Ramos (cell line): ENCODE measurements around the gene IRAK1BP1.
"Not testable (repeated sequence)": the region's sequence is repeated elsewhere in the genome, so short reads cannot be mapped to it uniquely, and the experiment has no call there.

Experiments used
- in situ Hi-C: fragments of 300-500 bp; cut with MboI; formaldehyde crosslinking; loops from one replicate; pipeline ENCODE4 v1.14.3; 2022; ENCODE audit warnings: low sequenced_read_pairs; ENCODE audit not compliant: unreplicated experiment

Gene IRAK1BP1

GRCh38 chr6:78868116-78868515 lies 765 bp downstream of the IRAK1BP1 start:
- in situ Hi-C loops: loop anchor here (25.0 kb wide), 1 partner anchor 369 kb away; the partner anchor contains the start of gene HMGN3

- in situ Hi-C loops: no loop called here
Observed at GRCh38 chr6:78875505-78875904, 8.2 kb downstream of the IRAK1BP1 start.

DNA sequence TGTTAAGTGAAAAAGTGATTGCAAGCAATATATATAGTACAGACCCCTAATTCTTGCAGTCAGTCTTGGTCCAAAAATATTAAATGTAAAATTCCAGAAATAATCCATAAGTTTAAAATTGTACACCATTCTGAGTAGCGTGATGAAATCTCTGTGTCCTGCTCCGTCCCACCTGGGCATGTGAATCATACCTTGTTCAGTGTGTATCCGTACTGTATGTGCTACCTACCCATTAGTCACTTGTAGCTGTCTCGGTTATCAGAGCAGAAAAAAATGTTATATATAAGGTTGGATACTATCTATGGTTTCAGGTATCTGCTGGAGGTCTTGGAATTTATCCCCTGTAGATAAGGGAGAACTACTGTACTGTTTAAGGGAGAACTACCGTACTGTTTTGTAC lies 16.3 kb downstream of the IRAK1BP1 start:
- in situ Hi-C loops: no loop called here

DNA sequence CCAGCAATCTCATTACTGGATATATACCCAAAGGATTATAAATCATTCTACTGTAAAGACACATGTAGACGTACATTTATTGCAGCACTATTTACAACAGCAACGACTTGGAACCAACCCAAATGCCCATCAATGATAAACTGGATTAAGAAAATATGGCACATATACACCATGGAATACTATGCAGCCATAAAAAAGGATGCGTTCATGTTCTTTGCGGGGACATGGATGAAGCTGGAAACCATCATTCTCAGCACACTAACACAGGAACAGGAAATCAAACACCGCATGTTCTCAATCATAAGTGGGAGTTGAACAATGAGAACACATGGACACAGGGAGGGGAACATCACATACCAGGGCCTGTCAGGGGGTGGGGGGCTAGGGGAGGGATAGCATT lies 22.6 kb downstream of the IRAK1BP1 start:
- in situ Hi-C loops: not testable (repeated sequence)

DNA sequence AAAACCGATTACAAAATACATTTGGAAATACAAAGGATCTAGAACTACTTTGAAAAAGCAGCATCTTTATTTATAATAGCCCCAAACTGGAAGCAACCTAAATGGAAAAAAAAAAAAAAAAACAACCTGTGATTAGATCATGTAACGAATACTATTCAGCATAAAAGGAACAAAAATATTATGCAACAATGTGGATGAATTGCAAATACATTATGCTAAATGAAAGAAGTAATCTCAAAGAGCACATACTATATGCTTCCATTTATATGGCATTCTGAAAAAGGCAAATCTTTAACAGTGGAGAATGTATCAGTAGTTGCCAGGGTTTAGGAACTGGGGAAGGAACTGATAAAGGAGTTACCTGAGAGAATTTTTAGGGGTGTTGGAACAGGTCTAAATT lies 28.9 kb downstream of the IRAK1BP1 start:
- in situ Hi-C loops: no loop called here

DNA sequence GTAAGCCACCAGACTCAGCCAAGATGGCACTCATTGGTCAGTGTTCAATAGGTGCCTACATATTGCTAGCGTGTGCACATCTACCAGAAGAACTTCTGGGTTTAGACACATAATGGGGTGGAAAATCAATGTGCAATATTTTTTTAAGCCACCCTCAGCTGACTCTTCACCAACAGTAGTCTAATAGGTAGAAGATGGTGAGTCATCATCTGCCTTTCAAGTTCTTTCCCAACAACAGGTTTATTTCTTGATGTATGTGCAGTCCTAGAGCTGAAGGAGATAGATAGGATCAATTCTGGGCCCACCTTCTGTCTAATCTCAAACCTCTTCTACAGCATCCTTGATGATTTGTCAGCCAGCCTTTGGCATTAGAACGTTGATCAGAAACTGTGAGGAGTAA lies 41.3 kb downstream of the IRAK1BP1 start:
- in situ Hi-C loops: no loop called here

DNA sequence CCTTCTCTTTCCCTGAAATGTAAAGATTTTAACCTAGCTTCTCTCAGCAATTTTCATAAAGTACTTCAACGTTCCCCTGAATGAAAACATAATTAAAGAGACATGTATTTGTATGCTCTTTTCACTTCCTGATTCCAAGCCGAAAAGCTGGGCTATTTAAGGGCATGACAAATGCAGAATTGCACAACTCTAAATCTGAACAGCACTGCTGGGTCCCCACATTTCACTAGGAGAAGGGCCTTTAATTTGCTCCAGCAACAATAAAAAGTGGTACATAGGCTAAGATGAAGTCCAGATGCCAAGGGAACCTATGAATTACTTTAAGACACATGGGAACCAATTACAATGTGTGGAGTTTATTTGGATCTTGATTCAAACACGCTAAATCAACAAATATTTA lies 42.0 kb downstream of the IRAK1BP1 start:
- in situ Hi-C loops: no loop called here

- in situ Hi-C loops: no loop called here
Observed at GRCh38 chr6:78910010-78910409, 42.7 kb downstream of the IRAK1BP1 start.

- in situ Hi-C loops: no loop called here
Observed at GRCh38 chr6:78910591-78911171, 43.3 kb downstream of the IRAK1BP1 start.

- in situ Hi-C loops: no loop called here
Observed at GRCh38 chr6:78911218-78911940, 44.0 kb downstream of the IRAK1BP1 start.

- in situ Hi-C loops: no loop called here
Observed at GRCh38 chr6:78916411-78916810, 49.1 kb downstream of the IRAK1BP1 start.

- in situ Hi-C loops: no loop called here
Observed at GRCh38 chr6:78917788-78918187, 50.4 kb downstream of the IRAK1BP1 start.

GRCh38 chr6:78921168-78921567 lies 53.8 kb downstream of the IRAK1BP1 start:
- in situ Hi-C loops: not testable (repeated sequence)

GRCh38 chr6:78925317-78925716 lies 58.0 kb downstream of the IRAK1BP1 start:
- in situ Hi-C loops: no loop called here

GRCh38 chr6:78935553-78935952 lies 68.2 kb downstream of the IRAK1BP1 start:
- in situ Hi-C loops: no loop called here

- in situ Hi-C loops: no loop called here
Observed at GRCh38 chr6:78936515-78936914, 69.2 kb downstream of the IRAK1BP1 start.

- in situ Hi-C loops: no loop called here
Observed at GRCh38 chr6:78942446-78942845, 75.1 kb downstream of the IRAK1BP1 start.

- in situ Hi-C loops: no loop called here
Observed at GRCh38 chr6:78947529-78947928, 80.2 kb downstream of the IRAK1BP1 start.

DNA sequence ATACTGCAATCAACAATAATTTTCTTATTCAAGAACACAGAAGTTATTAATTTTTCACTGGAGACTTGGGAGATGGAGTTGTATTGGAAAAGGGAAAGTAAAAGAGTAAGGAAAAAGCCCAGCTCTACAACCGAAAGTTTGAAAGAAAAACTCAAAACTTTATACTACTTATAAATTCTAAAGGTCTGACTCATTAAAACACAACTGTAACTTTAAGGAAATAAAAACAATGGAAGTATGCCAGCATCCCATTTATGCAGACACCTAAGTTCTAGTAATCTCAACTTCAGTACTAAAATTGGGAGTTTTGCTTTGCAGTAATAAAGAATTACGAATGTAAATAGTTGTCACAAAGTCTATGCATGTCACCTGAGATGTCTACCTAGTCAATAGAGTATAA lies 80.6 kb downstream of the IRAK1BP1 start:
- in situ Hi-C loops: no loop called here

GRCh38 chr6:78948785-78949184 lies 81.4 kb downstream of the IRAK1BP1 start:
- in situ Hi-C loops: no loop called here

- in situ Hi-C loops: no loop called here
Observed at GRCh38 chr6:78952362-78952761, 85.0 kb downstream of the IRAK1BP1 start.
